HepG2 (cell line): ENCODE data around the gene HTR7. TPM values are rescaled to one million over a fixed set of nuclear protein-coding genes. Genes with fewer than 3 reads are reported as not detected.

Experiments used
- ATAC-seq: fragments of 200-7000 bp; cut with Tn5 transposase; 3 replicates; pipeline ENCODE4 v1.9.1; 2020; ENCODE audit warnings: mild to moderate bottlenecking, moderate library complexity
- BruUV-seq: library from RNA; stranded (reverse); fragments of 400-500 nt; replicated peaks from 2 replicates; lab custom pipeline; 2021; lab: Mats Ljungman, UMichigan
- CTCF ChIA-PET: fragments of 300-600 bp; formaldehyde crosslinking; extraction: SDS; loops from one replicate; lab custom pipeline; 2021; ENCODE audit warnings: low total read pairs, inconsistent platforms, low intra/inter-chr PET ratio; lab: Yijun Ruan, JAX
- POLR2A ChIA-PET: fragments of 350-600 bp; sonication (Branson Sonifier 250); formaldehyde crosslinking; loops from one replicate; lab custom pipeline; 2020; ENCODE audit warnings: antibody characterized with exemption, inconsistent platforms; lab: Yijun Ruan, JAX
- DNase-seq: peaks from one replicate; pipeline ENCODE4 v3.0.0-alpha.2; 2015; ENCODE audit warnings: low spot score
- FAIRE-seq: peaks from 3 replicates; lab custom pipeline; 2011; peaks lifted over from hg19 to GRCh38; lab: Jason Lieb, UNC
- H2AFZ ChIP-seq: one replicate; pipeline ENCODE4 v1.6.1; 2011; ENCODE audit warnings: low read length, inconsistent platforms
- H3K27ac ChIP-seq: fragments of 300-600 bp; 3 replicates; pipeline ENCODE4 v1.8.0; 2011; ENCODE audit warnings: mixed run types, mild to moderate bottlenecking, mixed read lengths, low read length, inconsistent platforms; ENCODE audit not compliant: insufficient read depth; ENCODE audit errors: extremely low read length
- H3K27me3 ChIP-seq, 2 experiments: fragments of 200-600 bp in 1 of 2; 2 replicates in 1 of 2; 3 replicates in 1 of 2; pipeline versions ENCODE4 v1.6.0 to v1.8.0; 2011; ENCODE audit warnings: low read length in 2 of 2, mild to moderate bottlenecking in 2 of 2, moderate library complexity in 2 of 2, inconsistent platforms in 1 of 2; ENCODE audit not compliant: insufficient read depth in 2 of 2, control insufficient read depth in 1 of 2
- H3K36me3 ChIP-seq, 2 experiments: fragments of 200-600 bp in 1 of 2; replicated peaks in 1 of 2; 2 replicates in 1 of 2; 3 replicates in 1 of 2; pipeline versions ENCODE4 v1.5.1 to v1.8.0; 2011; ENCODE audit warnings: low read length in 2 of 2, inconsistent platforms in 1 of 2; ENCODE audit not compliant: insufficient read depth in 2 of 2, control insufficient read depth in 1 of 2
- H3K4me1 ChIP-seq: 2 replicates; pipeline ENCODE4 v1.5.1; 2012; ENCODE audit warnings: low read length, inconsistent platforms; ENCODE audit not compliant: insufficient read depth
- H3K4me2 ChIP-seq: 2 replicates; pipeline ENCODE4 v1.6.0; 2011; ENCODE audit warnings: low read depth, low read length, inconsistent platforms
- H3K4me3 ChIP-seq, 3 experiments: fragments of 200-600 bp in 1 of 3; sonication (generic), shearing (Covaris generic) in 1 of 3; replicated peaks in 1 of 3; 2 replicates each; pipeline ENCODE4 v1.5.1; 2011 to 2016; ENCODE audit warnings: low read length in 3 of 3, inconsistent platforms in 2 of 3, low read depth in 2 of 3, mild to moderate bottlenecking in 2 of 3, control low read depth in 1 of 3, mixed read lengths in 1 of 3; ENCODE audit not compliant: insufficient read depth in 1 of 3
- H3K79me2 ChIP-seq: one replicate; pipeline ENCODE4 v1.6.1; 2011; ENCODE audit warnings: low read length, inconsistent platforms; ENCODE audit not compliant: insufficient read depth
- H3K9ac ChIP-seq: 2 replicates; pipeline ENCODE4 v1.6.0; 2011; ENCODE audit warnings: mild to moderate bottlenecking, low read depth, low read length, inconsistent platforms; ENCODE audit not compliant: insufficient read depth
- H3K9me3 ChIP-seq: 2 replicates; pipeline ENCODE4 v1.5.1; 2012; ENCODE audit warnings: mild to moderate bottlenecking, low read length
- H4K20me1 ChIP-seq: 2 replicates; pipeline ENCODE4 v1.6.0; 2011; ENCODE audit warnings: inconsistent platforms, mild to moderate bottlenecking, low read length, moderate library complexity; ENCODE audit not compliant: insufficient read depth
- CENPX ChIP-seq: sonication (generic); formaldehyde crosslinking; IDR thresholded peaks from 2 replicates; pipeline ENCODE4 v1.9.0; 2021; ENCODE audit warnings: mild to moderate bottlenecking, missing genetic modification reagents, moderate library complexity
- GZF1 ChIP-seq: sonication (generic); formaldehyde crosslinking; IDR thresholded peaks from 2 replicates; pipeline ENCODE4 v1.5.1; 2020; ENCODE audit warnings: mild to moderate bottlenecking, missing genetic modification reagents
- RARG ChIP-seq: sonication (generic); formaldehyde crosslinking; IDR thresholded peaks from 2 replicates; pipeline ENCODE4 v1.4.0; 2020; ENCODE audit warnings: low read depth, mild to moderate bottlenecking, missing genetic modification reagents
- RBAK ChIP-seq: sonication (generic); formaldehyde crosslinking; IDR thresholded peaks from 2 replicates; pipeline ENCODE4 v1.5.1; 2020; ENCODE audit warnings: mild to moderate bottlenecking, missing genetic modification reagents
- ZFP36L1 ChIP-seq: sonication (generic); formaldehyde crosslinking; IDR thresholded peaks from 2 replicates; pipeline ENCODE4 v1.8.0; 2022; ENCODE audit warnings: mild to moderate bottlenecking, missing genetic modification reagents, moderate library complexity
- ZNF230 ChIP-seq: sonication (generic); formaldehyde crosslinking; IDR thresholded peaks from 2 replicates; pipeline ENCODE4 v1.4.0; 2020; ENCODE audit warnings: mild to moderate bottlenecking, missing genetic modification reagents
- ZNF773 ChIP-seq: sonication (generic); formaldehyde crosslinking; IDR thresholded peaks from 2 replicates; pipeline ENCODE4 v1.4.0; 2020; ENCODE audit warnings: missing genetic modification reagents, borderline replicate concordance
- WGBS: methylation state at CpG from one replicate; pipeline ENCODE4 v1.1.6; 2017; ENCODE audit warnings: low lambda C conversion rate; 5-methylcytosine and 5-hydroxymethylcytosine counted together
- in situ Hi-C: cut with HindIII; loops from 2 replicates; pipeline ENCODE4 v1.10.0; 2017; ENCODE audit warnings: low pct_unique_long_range_greater_than_20kb; ENCODE audit not compliant: extremely low pct_ligation_motif_present
- intact Hi-C: fragments of 100-400 bp; cut with micrococcal nuclease; formaldehyde crosslinking; loops from one replicate; pipeline ENCODE4 v1.10.0; 2022; ENCODE audit not compliant: unreplicated experiment
- polyA plus RNA-seq, 8 experiments: library from polyadenylated mRNA; depleted of rRNA in 3 of 8; stranded (reverse) in 7 of 8; unstranded in 1 of 8; fragments of >200 nt; fragmentation: Illumina TruSeq in 4 of 8; extraction: Trizol in 4 of 8; gene quantifications; 2 replicates each; pipeline versions ENCODE4 v1.2.1 to v1.2.3, GENCODE V29; 2011 to 2016; ENCODE audit warnings: low read depth in 4 of 8, missing spikeins in 1 of 8, mixed read lengths in 1 of 8; ENCODE audit not compliant: insufficient read depth in 1 of 8
- total RNA-seq, 5 experiments: library from RNA; depleted of rRNA; stranded (reverse); fragments of >200 nt; fragmentation: Illumina TruSeq; extraction: Trizol; gene quantifications; 2 replicates each; pipeline ENCODE4 v1.2.3, GENCODE V29; 2016; ENCODE audit warnings: low read depth in 1 of 5
- TF ChIP-seq, protein P1 (sequence below): sonication (generic); formaldehyde crosslinking; IDR thresholded peaks from 2 replicates; pipeline ENCODE4 v1.5.0; 2020; ENCODE audit warnings: mild to moderate bottlenecking, missing genetic modification reagents, borderline replicate concordance
- TF ChIP-seq, protein P2 (sequence below): sonication (generic); formaldehyde crosslinking; IDR thresholded peaks from 2 replicates; pipeline ENCODE4 v1.4.0; 2020; ENCODE audit warnings: low read depth, mild to moderate bottlenecking, missing genetic modification reagents
- TF ChIP-seq, protein P3 (sequence below): IDR thresholded peaks from 2 replicates; pipeline ENCODE4 v1.6.1; 2016; ENCODE audit warnings: mild to moderate bottlenecking, missing biosample characterization, missing genetic modification reagents
- TF ChIP-seq, protein P4 (sequence below): sonication (generic); formaldehyde crosslinking; IDR thresholded peaks from 2 replicates; pipeline ENCODE4 v1.8.0; 2022; ENCODE audit warnings: missing genetic modification reagents, low read depth, mild to moderate bottlenecking, borderline replicate concordance

HTR7 gene
- total and polyA plus RNA-seq, 2 of the 13 experiments (the other 11 are each of a cell fraction or from before 2014, with no cell fraction given): 0.04 TPM; not detected in 1

DNA sequence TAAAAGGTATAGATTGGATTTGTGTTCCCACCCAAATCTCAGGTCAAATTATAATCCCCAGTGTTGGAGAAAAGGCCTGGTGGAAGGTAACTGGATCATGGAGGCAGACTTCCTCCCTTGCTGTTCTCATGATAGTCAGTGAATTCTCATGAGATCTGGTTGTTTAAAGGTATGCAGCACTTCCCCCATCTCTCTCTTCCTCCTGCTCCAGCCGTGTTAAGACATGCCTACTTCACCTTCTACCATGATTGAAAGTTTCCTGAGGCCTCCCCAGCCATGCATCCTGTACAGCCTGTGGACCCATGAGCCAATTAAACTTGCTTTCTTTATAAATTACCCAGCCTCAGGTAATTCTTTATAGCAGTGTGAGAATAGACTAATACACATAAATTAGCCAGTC is 39.1 kb downstream of the HTR7 start (continued):
- TF ChIP-seq, protein P1, sequence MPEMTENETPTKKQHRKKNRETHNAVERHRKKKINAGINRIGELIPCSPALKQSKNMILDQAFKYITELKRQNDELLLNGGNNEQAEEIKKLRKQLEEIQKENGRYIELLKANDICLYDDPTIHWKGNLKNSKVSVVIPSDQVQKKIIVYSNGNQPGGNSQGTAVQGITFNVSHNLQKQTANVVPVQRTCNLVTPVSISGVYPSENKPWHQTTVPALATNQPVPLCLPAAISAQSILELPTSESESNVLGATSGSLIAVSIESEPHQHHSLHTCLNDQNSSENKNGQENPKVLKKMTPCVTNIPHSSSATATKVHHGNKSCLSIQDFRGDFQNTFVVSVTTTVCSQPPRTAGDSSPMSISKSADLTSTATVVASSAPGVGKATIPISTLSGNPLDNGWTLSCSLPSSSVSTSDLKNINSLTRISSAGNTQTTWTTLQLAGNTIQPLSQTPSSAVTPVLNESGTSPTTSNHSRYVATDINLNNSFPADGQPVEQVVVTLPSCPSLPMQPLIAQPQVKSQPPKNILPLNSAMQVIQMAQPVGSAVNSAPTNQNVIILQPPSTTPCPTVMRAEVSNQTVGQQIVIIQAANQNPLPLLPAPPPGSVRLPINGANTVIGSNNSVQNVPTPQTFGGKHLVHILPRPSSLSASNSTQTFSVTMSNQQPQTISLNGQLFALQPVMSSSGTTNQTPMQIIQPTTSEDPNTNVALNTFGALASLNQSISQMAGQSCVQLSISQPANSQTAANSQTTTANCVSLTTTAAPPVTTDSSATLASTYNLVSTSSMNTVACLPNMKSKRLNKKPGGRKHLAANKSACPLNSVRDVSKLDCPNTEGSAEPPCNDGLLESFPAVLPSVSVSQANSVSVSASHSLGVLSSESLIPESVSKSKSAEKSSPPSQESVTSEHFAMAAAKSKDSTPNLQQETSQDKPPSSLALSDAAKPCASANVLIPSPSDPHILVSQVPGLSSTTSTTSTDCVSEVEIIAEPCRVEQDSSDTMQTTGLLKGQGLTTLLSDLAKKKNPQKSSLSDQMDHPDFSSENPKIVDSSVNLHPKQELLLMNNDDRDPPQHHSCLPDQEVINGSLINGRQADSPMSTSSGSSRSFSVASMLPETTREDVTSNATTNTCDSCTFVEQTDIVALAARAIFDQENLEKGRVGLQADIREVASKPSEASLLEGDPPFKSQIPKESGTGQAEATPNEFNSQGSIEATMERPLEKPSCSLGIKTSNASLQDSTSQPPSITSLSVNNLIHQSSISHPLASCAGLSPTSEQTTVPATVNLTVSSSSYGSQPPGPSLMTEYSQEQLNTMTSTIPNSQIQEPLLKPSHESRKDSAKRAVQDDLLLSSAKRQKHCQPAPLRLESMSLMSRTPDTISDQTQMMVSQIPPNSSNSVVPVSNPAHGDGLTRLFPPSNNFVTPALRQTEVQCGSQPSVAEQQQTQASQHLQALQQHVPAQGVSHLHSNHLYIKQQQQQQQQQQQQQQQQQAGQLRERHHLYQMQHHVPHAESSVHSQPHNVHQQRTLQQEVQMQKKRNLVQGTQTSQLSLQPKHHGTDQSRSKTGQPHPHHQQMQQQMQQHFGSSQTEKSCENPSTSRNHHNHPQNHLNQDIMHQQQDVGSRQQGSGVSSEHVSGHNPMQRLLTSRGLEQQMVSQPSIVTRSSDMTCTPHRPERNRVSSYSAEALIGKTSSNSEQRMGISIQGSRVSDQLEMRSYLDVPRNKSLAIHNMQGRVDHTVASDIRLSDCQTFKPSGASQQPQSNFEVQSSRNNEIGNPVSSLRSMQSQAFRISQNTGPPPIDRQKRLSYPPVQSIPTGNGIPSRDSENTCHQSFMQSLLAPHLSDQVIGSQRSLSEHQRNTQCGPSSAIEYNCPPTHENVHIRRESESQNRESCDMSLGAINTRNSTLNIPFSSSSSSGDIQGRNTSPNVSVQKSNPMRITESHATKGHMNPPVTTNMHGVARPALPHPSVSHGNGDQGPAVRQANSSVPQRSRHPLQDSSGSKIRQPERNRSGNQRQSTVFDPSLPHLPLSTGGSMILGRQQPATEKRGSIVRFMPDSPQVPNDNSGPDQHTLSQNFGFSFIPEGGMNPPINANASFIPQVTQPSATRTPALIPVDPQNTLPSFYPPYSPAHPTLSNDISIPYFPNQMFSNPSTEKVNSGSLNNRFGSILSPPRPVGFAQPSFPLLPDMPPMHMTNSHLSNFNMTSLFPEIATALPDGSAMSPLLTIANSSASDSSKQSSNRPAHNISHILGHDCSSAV (CRISPR knock-in tag): no peak
- TF ChIP-seq ZNF230 (CRISPR knock-in tag): no peak

DNA sequence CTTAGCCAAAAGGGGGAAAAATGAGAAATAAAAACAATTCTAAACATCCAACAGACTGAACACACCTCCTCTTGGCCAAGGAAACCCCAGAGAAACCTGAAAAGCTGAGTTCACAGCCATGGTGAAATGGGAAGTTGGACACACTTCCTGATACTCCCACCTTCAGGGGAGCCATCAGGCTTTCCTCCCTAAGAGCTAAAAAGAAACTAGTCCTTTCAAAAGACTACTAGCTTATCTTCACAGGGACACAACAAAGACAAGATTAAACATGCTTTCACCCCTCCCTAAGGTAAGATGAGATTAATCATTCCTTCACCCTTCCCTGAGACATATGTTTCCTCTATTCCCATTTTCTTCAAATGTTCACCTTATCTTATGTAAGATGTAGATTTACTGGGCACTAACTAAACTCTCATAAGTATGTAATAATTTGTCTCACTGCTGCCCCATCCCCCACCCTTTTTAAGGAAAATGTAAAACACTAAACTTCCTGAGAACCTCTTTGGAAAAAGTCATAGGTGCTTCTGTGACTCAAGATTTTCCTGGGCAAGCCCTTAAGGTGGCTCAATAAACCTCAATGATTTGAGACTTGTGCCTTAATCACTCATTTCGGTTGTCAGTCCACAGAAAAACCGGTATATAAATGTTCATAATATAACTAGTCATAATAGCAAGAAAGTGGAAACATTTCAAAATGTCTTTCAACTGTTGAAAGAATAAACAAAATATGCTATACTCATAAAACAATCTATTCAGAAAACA is 40.5 kb downstream of the HTR7 start:
- no peak for ATAC-seq
- H2AFZ ChIP-seq: no peak overlapping the region
- POLR2A ChIA-PET: no interaction called here
- H3K4me1 ChIP-seq: no peaks in the 10 kb centered on the region
- no peak overlapping the region for H3K4me2 ChIP-seq
- no peaks in the 10 kb centered on the region for H3K27me3 ChIP-seq
- H3K79me2 ChIP-seq: no peaks in the 10 kb centered on the region
- intact Hi-C loops (no loop called here), in situ Hi-C loops (no loop called here)
- H3K9ac ChIP-seq: no peak overlapping the region
- H3K9me3 ChIP-seq: no peaks in the 10 kb centered on the region
- no peak overlapping the region for H3K27ac ChIP-seq
- DNase-seq: no peak
- WGBS: 0% methylated on average over 2 of the region's 2 CpGs
- H4K20me1 ChIP-seq: no peaks in the 10 kb centered on the region
- FAIRE-seq: no peak
- H3K4me3 ChIP-seq: no peak overlapping the region
- CTCF ChIA-PET: no interaction called here
- no peaks in the 10 kb centered on the region for H3K36me3 ChIP-seq
- no TSS peak for BruUV-seq
- no peak for TF ChIP-seq RBAK (CRISPR knock-in tag)
- no peak for TF ChIP-seq ZNF773 (CRISPR knock-in tag)
- no peak for TF ChIP-seq RARG
- TF ChIP-seq, protein P2, sequence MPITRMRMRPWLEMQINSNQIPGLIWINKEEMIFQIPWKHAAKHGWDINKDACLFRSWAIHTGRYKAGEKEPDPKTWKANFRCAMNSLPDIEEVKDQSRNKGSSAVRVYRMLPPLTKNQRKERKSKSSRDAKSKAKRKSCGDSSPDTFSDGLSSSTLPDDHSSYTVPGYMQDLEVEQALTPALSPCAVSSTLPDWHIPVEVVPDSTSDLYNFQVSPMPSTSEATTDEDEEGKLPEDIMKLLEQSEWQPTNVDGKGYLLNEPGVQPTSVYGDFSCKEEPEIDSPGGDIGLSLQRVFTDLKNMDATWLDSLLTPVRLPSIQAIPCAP (CRISPR knock-in tag): no peak
- TF ChIP-seq, protein P3, sequence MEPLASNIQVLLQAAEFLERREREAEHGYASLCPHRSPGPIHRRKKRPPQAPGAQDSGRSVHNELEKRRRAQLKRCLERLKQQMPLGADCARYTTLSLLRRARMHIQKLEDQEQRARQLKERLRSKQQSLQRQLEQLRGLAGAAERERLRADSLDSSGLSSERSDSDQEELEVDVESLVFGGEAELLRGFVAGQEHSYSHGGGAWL: no peak
- no peak for TF ChIP-seq GZF1 (CRISPR knock-in tag)
- TF ChIP-seq, protein P4, sequence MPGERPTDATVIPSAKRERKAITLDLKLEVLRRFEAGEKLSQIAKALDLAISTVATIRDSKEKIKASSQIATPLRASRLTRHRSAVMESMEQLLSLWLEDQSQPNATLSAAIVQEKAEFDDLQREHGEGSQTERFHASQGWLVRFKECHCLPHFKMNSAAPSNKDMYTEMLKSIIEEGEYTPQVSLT (CRISPR knock-in tag): no peak
- TF ChIP-seq ZFP36L1: no peak
- no peak for TF ChIP-seq CENPX (CRISPR knock-in tag)
